ENCODE measurements around the gene SPAG6. TPM values are rescaled to one million over a fixed set of nuclear protein-coding genes. Genes with fewer than 3 reads are reported as not detected.

SPAG6 gene
- total and polyA plus RNA-seq, 2 of the 4 experiments (the other 2 are of a cell fraction) = not detected

DNA sequence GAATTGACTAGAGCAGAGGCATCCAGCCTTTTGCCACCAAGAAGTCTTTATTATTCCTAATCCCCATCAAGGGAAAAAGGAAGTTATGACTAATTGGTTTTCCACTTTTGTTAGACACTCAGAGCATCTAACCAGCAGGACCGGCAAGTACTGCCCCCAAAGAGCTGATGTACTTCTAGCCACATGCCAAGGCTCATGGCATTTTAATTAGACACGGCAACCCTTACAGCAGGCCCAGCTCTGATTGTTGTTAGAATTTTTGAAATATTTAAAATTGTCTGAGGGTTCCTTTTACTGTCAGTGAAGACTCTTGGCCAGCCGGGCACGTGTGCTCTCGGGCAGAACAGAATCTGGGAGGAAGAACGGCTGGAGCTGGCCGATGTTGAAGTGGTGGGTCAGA lies 114.8 kb downstream of the SPAG6 start:
- Histone ChIP-seq H2BK20ac (ENCODE audit: low read depth, low read length) (no peak overlapping the region), H3K14ac (replicated peaks; ENCODE audit: low read depth, low read length) (no peak overlapping the region), H3K9ac (ENCODE audit: low read depth, low read length) (no peak overlapping the region), H3K9me3 (ENCODE audit: control insufficient read depth, insufficient read depth, low read length) (no peaks in the 10 kb centered on the region), H3K79me1 (ENCODE audit: low read depth in 1 of 2, low read length in 2 of 2) (no peaks in the 10 kb centered on the region), H4K8ac (ENCODE audit: low read depth in 2 of 2, low read length in 2 of 2) (no peak overlapping the region), H3K56ac (ENCODE audit: extremely low read depth, insufficient read depth, low read length) (no peak overlapping the region), H3K4me1 (ENCODE audit: control insufficient read depth, insufficient read depth, low read length) (no peaks in the 10 kb centered on the region), H3K18ac (ENCODE audit: low read depth, low read length) (no peak overlapping the region), H3K36me3 (ENCODE audit: control insufficient read depth, insufficient read depth, low read length) (no peaks in the 10 kb centered on the region), H3K27me3 (ENCODE audit: control insufficient read depth, insufficient read depth, low read length) (peaks cover 15% of the 10 kb centered on the region), H4K91ac (ENCODE audit: insufficient read depth, low read depth, low read length) (no peak overlapping the region), H3K4ac (ENCODE audit: low read depth, low read length) (no peak overlapping the region), H2AK5ac (ENCODE audit: low read depth, low read length) (no peak overlapping the region), H3K4me2 (ENCODE audit: low read depth, low read length) (no peak overlapping the region), H4K5ac (ENCODE audit: low read depth, low read length) (no peak overlapping the region), H3K23ac (ENCODE audit: low read depth, low read length) (no peak overlapping the region), H2BK15ac (ENCODE audit: low read depth, low read length) (no peak overlapping the region), H2AK9ac (replicated peaks; ENCODE audit: low read depth, low read length, poor library complexity) (no peak overlapping the region), H2BK120ac (ENCODE audit: low read depth, low read length) (no peak overlapping the region), H3K27ac (ENCODE audit: insufficient read depth, low read length) (no peak overlapping the region), H2AFZ (replicated peaks; ENCODE audit: low read length, poor library complexity) (no peak overlapping the region), H4K20me1 (ENCODE audit: insufficient read depth, low read length) (no peaks in the 10 kb centered on the region), H2BK5ac (ENCODE audit: low read depth, low read length, poor library complexity, severe bottlenecking) (no peak overlapping the region), H3K4me3 (ENCODE audit: insufficient read depth, low read depth, low read length) (no peak overlapping the region), H3K9me1 (ENCODE audit: insufficient read depth, low read length) (no peaks in the 10 kb centered on the region)
- in situ Hi-C loops (cut with MboI; ENCODE audit: low sequenced_read_pairs) (no loop called here), dilution Hi-C loops (cut with HindIII; ENCODE audit: low sequenced_read_pairs, unreplicated experiment) (no loop called here), intact Hi-C loops (cut with micrococcal nuclease) (no loop called here)
- DNase-seq (no peak), ATAC-seq (ENCODE audit: low read depth) (no peak)
- ChIA-PET POLR2A (ENCODE audit: unreplicated experiment) (no interaction called here), CTCF (interaction anchor here (0.6 kb wide), 1 partner anchor 87 kb away, joined by 4 read pairs; no protein-coding TSS in a partner anchor)
- no CpG with 5 or more reads among the region's 7 CpGs for WGBS, 2 experiments (ENCODE audit: extremely low coverage in 2 of 2, insufficient read length in 1 of 2)
- TF ChIP-seq MAFK (IDR thresholded peaks at IDR 0.05; ENCODE audit: low read depth, low read length) (no peak), MAZ (IDR thresholded peaks at IDR 0.05; ENCODE audit: borderline replicate concordance, low read depth, low read length) (no peak), POLR2A (IDR thresholded peaks at IDR 0.05; ENCODE audit: low read depth, low read length) (no peak), CHD1 (IDR thresholded peaks at IDR 0.05; ENCODE audit: low read depth, low read length) (no peak), CEBPB (IDR thresholded peaks at IDR 0.05; ENCODE audit: low read depth, low read length) (no peak), BHLHE40 (IDR thresholded peaks at IDR 0.05; ENCODE audit: low read depth, low read length) (no peak), SMC3 (IDR thresholded peaks at IDR 0.05; ENCODE audit: low read depth, low read length) (no peak), RAD21 (IDR thresholded peaks at IDR 0.05; ENCODE audit: low read length) (no peak), RCOR1 (IDR thresholded peaks at IDR 0.05; ENCODE audit: insufficient replicate concordance, low read length) (no peak), NFE2L2 (IDR thresholded peaks at IDR 0.05; ENCODE audit: low read depth, low read length) (no peak), MXI1 (IDR thresholded peaks at IDR 0.05; ENCODE audit: borderline replicate concordance, low read depth, low read length) (no peak), RFX5 (IDR thresholded peaks at IDR 0.05; ENCODE audit: low read depth, low read length) (no peak), FOS (IDR thresholded peaks at IDR 0.05; ENCODE audit: low read depth, low read length) (no peak)
- TF ChIP-seq, protein P1, sequence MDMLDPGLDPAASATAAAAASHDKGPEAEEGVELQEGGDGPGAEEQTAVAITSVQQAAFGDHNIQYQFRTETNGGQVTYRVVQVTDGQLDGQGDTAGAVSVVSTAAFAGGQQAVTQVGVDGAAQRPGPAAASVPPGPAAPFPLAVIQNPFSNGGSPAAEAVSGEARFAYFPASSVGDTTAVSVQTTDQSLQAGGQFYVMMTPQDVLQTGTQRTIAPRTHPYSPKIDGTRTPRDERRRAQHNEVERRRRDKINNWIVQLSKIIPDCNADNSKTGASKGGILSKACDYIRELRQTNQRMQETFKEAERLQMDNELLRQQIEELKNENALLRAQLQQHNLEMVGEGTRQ (IDR thresholded peaks at IDR 0.05; ENCODE audit: low read depth, low read length) = no peak
- TF ChIP-seq, protein P2, sequence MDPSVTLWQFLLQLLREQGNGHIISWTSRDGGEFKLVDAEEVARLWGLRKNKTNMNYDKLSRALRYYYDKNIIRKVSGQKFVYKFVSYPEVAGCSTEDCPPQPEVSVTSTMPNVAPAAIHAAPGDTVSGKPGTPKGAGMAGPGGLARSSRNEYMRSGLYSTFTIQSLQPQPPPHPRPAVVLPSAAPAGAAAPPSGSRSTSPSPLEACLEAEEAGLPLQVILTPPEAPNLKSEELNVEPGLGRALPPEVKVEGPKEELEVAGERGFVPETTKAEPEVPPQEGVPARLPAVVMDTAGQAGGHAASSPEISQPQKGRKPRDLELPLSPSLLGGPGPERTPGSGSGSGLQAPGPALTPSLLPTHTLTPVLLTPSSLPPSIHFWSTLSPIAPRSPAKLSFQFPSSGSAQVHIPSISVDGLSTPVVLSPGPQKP (IDR thresholded peaks at IDR 0.05; ENCODE audit: borderline replicate concordance, low read depth, low read length) = no peak
- TF ChIP-seq, protein P3, sequence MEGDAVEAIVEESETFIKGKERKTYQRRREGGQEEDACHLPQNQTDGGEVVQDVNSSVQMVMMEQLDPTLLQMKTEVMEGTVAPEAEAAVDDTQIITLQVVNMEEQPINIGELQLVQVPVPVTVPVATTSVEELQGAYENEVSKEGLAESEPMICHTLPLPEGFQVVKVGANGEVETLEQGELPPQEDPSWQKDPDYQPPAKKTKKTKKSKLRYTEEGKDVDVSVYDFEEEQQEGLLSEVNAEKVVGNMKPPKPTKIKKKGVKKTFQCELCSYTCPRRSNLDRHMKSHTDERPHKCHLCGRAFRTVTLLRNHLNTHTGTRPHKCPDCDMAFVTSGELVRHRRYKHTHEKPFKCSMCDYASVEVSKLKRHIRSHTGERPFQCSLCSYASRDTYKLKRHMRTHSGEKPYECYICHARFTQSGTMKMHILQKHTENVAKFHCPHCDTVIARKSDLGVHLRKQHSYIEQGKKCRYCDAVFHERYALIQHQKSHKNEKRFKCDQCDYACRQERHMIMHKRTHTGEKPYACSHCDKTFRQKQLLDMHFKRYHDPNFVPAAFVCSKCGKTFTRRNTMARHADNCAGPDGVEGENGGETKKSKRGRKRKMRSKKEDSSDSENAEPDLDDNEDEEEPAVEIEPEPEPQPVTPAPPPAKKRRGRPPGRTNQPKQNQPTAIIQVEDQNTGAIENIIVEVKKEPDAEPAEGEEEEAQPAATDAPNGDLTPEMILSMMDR (conservative IDR thresholded peaks at IDR 0.05; ENCODE audit: low read depth, low read length) = no peak
- BruUV-seq (replicated peaks) = no TSS peak
